GM13977 (cell line): ENCODE results near the gene C5orf47.
A peak's percentile ranks its signal among the peaks of the same experiment; 100 is the strongest.

Experiments used
- DNase-seq: peaks from one replicate; pipeline ENCODE4 v3.0.0; 2012; ENCODE audit warnings: low spot score
- CTCF ChIP-seq: IDR thresholded peaks from 2 replicates; pipeline ENCODE4 v1.5.1; 2012; ENCODE audit warnings: mild to moderate bottlenecking, control low read depth; ENCODE audit not compliant: insufficient read depth; ENCODE audit errors: extremely low read depth, missing control alignments
- in situ Hi-C: fragments of 300-500 bp; cut with MboI; formaldehyde crosslinking; loops from one replicate; pipeline ENCODE4 v1.12.0; 2022; ENCODE audit warnings: low sequenced_read_pairs, low pct_unique_long_range_greater_than_20kb, mixed read lengths, inconsistent platforms; ENCODE audit not compliant: unreplicated experiment

Gene C5orf47

GRCh38 chr5:173969167-173970049 is 19.6 kb upstream of the C5orf47 start:
- in situ Hi-C loops: loop anchor here (5.0 kb wide), 1 partner anchor 347 kb away; no protein-coding TSS in a partner anchor
- no peak for TF ChIP-seq CTCF
- DNase-seq: no peak

- in situ Hi-C loops: loop anchor here (5.0 kb wide), 1 partner anchor 349 kb away; no protein-coding TSS in a partner anchor
- no peak for DNase-seq
- peak; percentile 26 for TF ChIP-seq CTCF
Measured at GRCh38 chr5:173970878-173971650, 17.9 kb upstream of the C5orf47 start.

GRCh38 chr5:173971681-173972345 is 17.2 kb upstream of the C5orf47 start:
- in situ Hi-C loops: loop anchor here (5.0 kb wide), 1 partner anchor 350 kb away; no protein-coding TSS in a partner anchor
- no peak for DNase-seq
- no peak for TF ChIP-seq CTCF

- DNase-seq: no peak
- in situ Hi-C loops: loop anchor here (5.0 kb wide), 1 partner anchor 350 kb away; no protein-coding TSS in a partner anchor
- no peak for TF ChIP-seq CTCF
Measured at GRCh38 chr5:173972607-173972924, 16.4 kb upstream of the C5orf47 start.

GRCh38 chr5:173972925-173973615 is 15.9 kb upstream of the C5orf47 start:
- peak; percentile 83 for TF ChIP-seq CTCF
- in situ Hi-C loops: loop anchor here (5.0 kb wide), 1 partner anchor 351 kb away; no protein-coding TSS in a partner anchor
- peak; percentile 88 for DNase-seq

- in situ Hi-C loops: loop anchor here (5.0 kb wide), 1 partner anchor 351 kb away; no protein-coding TSS in a partner anchor
- no peak for DNase-seq
- TF ChIP-seq CTCF: no peak
Measured at GRCh38 chr5:173973616-173973969, 15.4 kb upstream of the C5orf47 start.
